ENCODE data around the gene ARSG.

DNA sequence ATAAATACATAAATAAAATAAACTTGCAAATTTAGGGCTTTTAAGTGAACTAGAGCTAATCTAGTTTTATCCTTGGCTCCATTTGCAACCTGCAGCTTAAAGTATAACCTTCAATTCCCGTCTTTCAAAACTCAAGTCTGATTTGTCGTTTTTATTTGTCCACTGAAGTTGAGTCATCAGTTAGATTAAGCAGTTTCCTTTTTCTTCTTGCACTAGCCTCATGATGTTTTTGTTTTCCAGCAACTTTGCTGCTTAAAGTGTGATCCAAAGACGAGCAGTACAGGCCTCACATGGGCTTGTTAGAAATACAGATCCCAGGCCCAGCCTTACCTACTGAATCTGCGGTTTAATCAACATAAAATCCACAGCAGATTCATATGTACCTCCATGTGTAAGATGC lies 13.8 kb downstream of the ARSG start:
- no peak for TF ChIP-seq POLR2AphosphoS5 (IDR thresholded peaks at IDR 0.05)
- TF ChIP-seq CTCF (IDR thresholded peaks at IDR 0.05; ENCODE audit: poor library complexity, severe bottlenecking), result no peak
- TF ChIP-seq EP300 (conservative IDR thresholded peaks at IDR 0.05; ENCODE audit: poor library complexity, severe bottlenecking), result no peak
- TF ChIP-seq, protein P1, sequence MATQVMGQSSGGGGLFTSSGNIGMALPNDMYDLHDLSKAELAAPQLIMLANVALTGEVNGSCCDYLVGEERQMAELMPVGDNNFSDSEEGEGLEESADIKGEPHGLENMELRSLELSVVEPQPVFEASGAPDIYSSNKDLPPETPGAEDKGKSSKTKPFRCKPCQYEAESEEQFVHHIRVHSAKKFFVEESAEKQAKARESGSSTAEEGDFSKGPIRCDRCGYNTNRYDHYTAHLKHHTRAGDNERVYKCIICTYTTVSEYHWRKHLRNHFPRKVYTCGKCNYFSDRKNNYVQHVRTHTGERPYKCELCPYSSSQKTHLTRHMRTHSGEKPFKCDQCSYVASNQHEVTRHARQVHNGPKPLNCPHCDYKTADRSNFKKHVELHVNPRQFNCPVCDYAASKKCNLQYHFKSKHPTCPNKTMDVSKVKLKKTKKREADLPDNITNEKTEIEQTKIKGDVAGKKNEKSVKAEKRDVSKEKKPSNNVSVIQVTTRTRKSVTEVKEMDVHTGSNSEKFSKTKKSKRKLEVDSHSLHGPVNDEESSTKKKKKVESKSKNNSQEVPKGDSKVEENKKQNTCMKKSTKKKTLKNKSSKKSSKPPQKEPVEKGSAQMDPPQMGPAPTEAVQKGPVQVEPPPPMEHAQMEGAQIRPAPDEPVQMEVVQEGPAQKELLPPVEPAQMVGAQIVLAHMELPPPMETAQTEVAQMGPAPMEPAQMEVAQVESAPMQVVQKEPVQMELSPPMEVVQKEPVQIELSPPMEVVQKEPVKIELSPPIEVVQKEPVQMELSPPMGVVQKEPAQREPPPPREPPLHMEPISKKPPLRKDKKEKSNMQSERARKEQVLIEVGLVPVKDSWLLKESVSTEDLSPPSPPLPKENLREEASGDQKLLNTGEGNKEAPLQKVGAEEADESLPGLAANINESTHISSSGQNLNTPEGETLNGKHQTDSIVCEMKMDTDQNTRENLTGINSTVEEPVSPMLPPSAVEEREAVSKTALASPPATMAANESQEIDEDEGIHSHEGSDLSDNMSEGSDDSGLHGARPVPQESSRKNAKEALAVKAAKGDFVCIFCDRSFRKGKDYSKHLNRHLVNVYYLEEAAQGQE (IDR thresholded peaks at IDR 0.05; ENCODE audit: borderline replicate concordance), result no peak
- no peak for TF ChIP-seq EZH2 (IDR thresholded peaks at IDR 0.05; ENCODE audit: borderline replicate concordance, insufficient read depth, low read length, poor library complexity, severe bottlenecking)
- no peak for TF ChIP-seq SMC3 (conservative IDR thresholded peaks at IDR 0.05; ENCODE audit: poor library complexity)
- TF ChIP-seq RAD21 (conservative IDR thresholded peaks at IDR 0.05), result no peak
- no peak for TF ChIP-seq MXI1 (conservative IDR thresholded peaks at IDR 0.05; ENCODE audit: poor library complexity, severe bottlenecking)
- no peak for TF ChIP-seq TAF1 (IDR thresholded peaks at IDR 0.05; ENCODE audit: low read depth)
